Right lobe of liver (tissue), 6 donors: Measurements from ENCODE around the gene ADPRH. TPM values are rescaled to one million over a fixed set of nuclear protein-coding genes. Genes with fewer than 3 reads are reported as not detected.
A peak's percentile ranks its signal among the peaks of the same experiment; 100 is the strongest.

Experiments
- ATAC-seq, 4 donors: fragments of 200-7000 bp; cut with Tn5 transposase; one replicate each; pipeline ENCODE4 v1.9.1; 2020; ENCODE audit warnings: mild to moderate bottlenecking in 4 of 4, moderate library complexity in 4 of 4
- DNase-seq, 3 donors: peaks; one replicate each; pipeline ENCODE4 v3.0.0-alpha.2; 2020
- H3K27ac ChIP-seq, 3 donors: fragments of 200-600 bp; one replicate each; pipeline ENCODE4 v1.8.0; 2022
- H3K27me3 ChIP-seq, 2 donors: fragments of 200-600 bp; one replicate each; pipeline ENCODE4 v1.8.0; 2022
- H3K36me3 ChIP-seq, 4 donors: fragments of 200-600 bp; sonication (generic) in 1 of 4; one replicate each; pipeline versions ENCODE4 v1.5.1 to v1.8.0; 2017 to 2022; ENCODE audit warnings: control low read depth in 1 of 4
- H3K4me1 ChIP-seq, 4 donors: fragments of 200-600 bp; sonication (generic) in 1 of 4; one replicate each; pipeline versions ENCODE4 v1.5.1 to v1.8.0; 2017 to 2022; ENCODE audit warnings: control low read depth in 1 of 4
- H3K4me3 ChIP-seq, 3 donors: fragments of 200-600 bp; one replicate each; pipeline ENCODE4 v1.8.0; 2022
- H3K9me3 ChIP-seq, 4 donors: fragments of 200-600 bp; sonication (generic) in 1 of 4; one replicate each; pipeline versions ENCODE4 v1.5.1 to v1.8.0; 2017 to 2022; ENCODE audit warnings: control low read depth in 1 of 4
- CTCF ChIP-seq, 4 donors: fragments of 200-600 bp in 3 of 4; fragments of 450-650 bp in 1 of 4; IDR thresholded peaks; one replicate each; pipeline versions ENCODE4 v1.5.1 to v1.8.0; 2016 to 2022; ENCODE audit warnings: antibody characterized with exemption in 4 of 4, mild to moderate bottlenecking in 2 of 4
- POLR2A ChIP-seq: fragments of 450-650 bp; IDR thresholded peaks from one replicate; pipeline ENCODE4 v1.6.1; 2017; ENCODE audit warnings: antibody characterized with exemption, mild to moderate bottlenecking
- WGBS: methylation state at CpG from one replicate; pipeline ENCODE4 v1.1.6; 2018; ENCODE audit warnings: low coverage, low lambda C conversion rate; ENCODE audit not compliant: insufficient coverage; ENCODE audit errors: missing lambda C conversion rate; 5-methylcytosine and 5-hydroxymethylcytosine counted together
- intact Hi-C, 2 donors: fragments of 100-400 bp; cut with DNase I; formaldehyde crosslinking; loops; one replicate each; pipeline versions ENCODE4 v1.11.2 to v1.14.1; 2022
- total RNA-seq, 6 experiments: library from RNA; depleted of rRNA in 2 of 6; stranded (reverse); fragments of >200 nt in 2 of 6; fragmentation: NEBNext Ultra II Directional in 3 of 6; extraction: Animal tissue kit (Norgen Biotek cat#: 25700) in 3 of 6; gene quantifications; one replicate each; pipeline versions ENCODE4 v1.1.0 to v1.2.4, GENCODE V29; 2016 to 2023
- donor health status: DM: no; HTN: yes; CAD: no.
- donor health status: DM: no; HTN: no; CAD: no.
- donor health status: DM: no; HTN: no; CAD: no.
- donor health status: DM: no; HTN: yes; CAD: no.
- donor health status: DM: no; HTN: yes; CAD: no.

ADPRH gene
- total RNA-seq, 6 experiments from 2014 or later, result 2.5 to 3.8 (median 2.8) TPM

- H3K4me1 ChIP-seq, result peaks cover 0 to 7% (median 0%) of the 10 kb centered on the region in 4 donors
- H3K27ac ChIP-seq, result peak overlapping the region in 1 of 3 donors; percentile 1
- H3K9me3 ChIP-seq, result no peaks in the 10 kb centered on the region
- TF ChIP-seq CTCF (IDR thresholded peaks at IDR 0.05), result no peak
- no peak for TF ChIP-seq POLR2A
- no peaks in the 10 kb centered on the region for H3K36me3 ChIP-seq
- intact Hi-C loops, result no loop called here
- 75% methylated on average over 8 of the region's 8 CpGs for WGBS
- ATAC-seq (peak; percentile 43 to 53 (median 48)), DNase-seq (peak in 1 of 3 donors; percentile 35)
- no peaks in the 10 kb centered on the region for H3K27me3 ChIP-seq
- H3K4me3 ChIP-seq, result no peak overlapping the region
Measured at GRCh38 chr3:119627461-119627860, 48.2 kb downstream of the ADPRH start.

GRCh38 chr3:119628390-119628789 lies 49.1 kb downstream of the ADPRH start:
- Histone ChIP-seq H3K36me3 (no peaks in the 10 kb centered on the region), H3K9me3 (no peaks in the 10 kb centered on the region)

GRCh38 chr3:119628816-119629445 lies 49.6 kb downstream of the ADPRH start:
- no peak for TF ChIP-seq POLR2A
- TF ChIP-seq CTCF (IDR thresholded peaks at IDR 0.05), result no peak
- DNase-seq (no peak), ATAC-seq (peak in 3 of 4 donors; percentile 24 to 31 (median 30))
- intact Hi-C loops, result no loop called here
- no peaks in the 10 kb centered on the region for H3K27me3 ChIP-seq
- WGBS, result 60% methylated on average over 1 of the region's 1 CpG
- no peak overlapping the region for H3K27ac ChIP-seq
- no peaks in the 10 kb centered on the region for H3K36me3 ChIP-seq
- no peak overlapping the region for H3K4me3 ChIP-seq
- peaks cover 0 to 7% (median 0%) of the 10 kb centered on the region in 4 donors for H3K4me1 ChIP-seq
- no peaks in the 10 kb centered on the region for H3K9me3 ChIP-seq

More at GRCh38 chr3:119628390-119628789, 49.1 kb downstream of the ADPRH start:
- peaks cover 0 to 7% (median 0%) of the 10 kb centered on the region in 4 donors for H3K4me1 ChIP-seq
- no peak overlapping the region for H3K27ac ChIP-seq
- ATAC-seq (peak in 2 of 4 donors; percentile 13 to 17), DNase-seq (no peak)
- intact Hi-C loops, result no loop called here
- H3K27me3 ChIP-seq, result no peaks in the 10 kb centered on the region
- WGBS, result 65% methylated on average over 3 of the region's 4 CpGs
- TF ChIP-seq POLR2A (no peak), CTCF (IDR thresholded peaks at IDR 0.05) (no peak)
- no peak overlapping the region for H3K4me3 ChIP-seq

GRCh38 chr3:119630128-119630879 lies 51.0 kb downstream of the ADPRH start:
- Histone ChIP-seq H3K4me3 (no peak overlapping the region), H3K9me3 (no peaks in the 10 kb centered on the region), H3K36me3 (no peaks in the 10 kb centered on the region), H3K4me1 (peaks cover 0 to 7% (median 0%) of the 10 kb centered on the region in 4 donors), H3K27me3 (no peaks in the 10 kb centered on the region), H3K27ac (peak overlapping the region in 1 of 3 donors; percentile 29)
- intact Hi-C loops, result no loop called here
- ATAC-seq, result peak; percentile 62 to 91 (median 71)
- peak in 1 of 3 donors; percentile 64 for DNase-seq
- TF ChIP-seq CTCF (IDR thresholded peaks at IDR 0.05) (no peak), POLR2A (no peak)
- 61% methylated on average over 7 of the region's 8 CpGs for WGBS
